HG02973 (cell line): ENCODE measurements around the gene HMCN1.

Experiments
- ATAC-seq: cut with Tn5 transposase; IDR thresholded peaks from one replicate; pipeline ENCODE4 v1.9.1; 2021; ENCODE audit warnings: moderate library complexity; ENCODE audit not compliant: unreplicated experiment

HMCN1 gene

GRCh38 chr1:186215636-186216035 is 481.4 kb downstream of the HMCN1 start:
- ATAC-seq = no peak

GRCh38 chr1:186218654-186219352 is 484.6 kb downstream of the HMCN1 start:
- peak; percentile 64 for ATAC-seq

GRCh38 chr1:186220067-186220466 is 485.9 kb downstream of the HMCN1 start:
- no peak for ATAC-seq

GRCh38 chr1:186220911-186221310 is 486.7 kb downstream of the HMCN1 start:
- ATAC-seq = no peak

- no peak for ATAC-seq
Measured at GRCh38 chr1:186225096-186225495, 490.9 kb downstream of the HMCN1 start.

- ATAC-seq = no peak
Measured at GRCh38 chr1:186228749-186229148, 494.6 kb downstream of the HMCN1 start.

- ATAC-seq = no peak
Measured at GRCh38 chr1:186231861-186232436, 497.8 kb downstream of the HMCN1 start.

- ATAC-seq = no peak
Measured at GRCh38 chr1:186234976-186235686, 500.9 kb downstream of the HMCN1 start.

GRCh38 chr1:186235696-186236095 is 501.5 kb downstream of the HMCN1 start:
- no peak for ATAC-seq

GRCh38 chr1:186236921-186237320 is 502.7 kb downstream of the HMCN1 start:
- no peak for ATAC-seq

GRCh38 chr1:186239171-186239570 is 505.0 kb downstream of the HMCN1 start:
- no peak for ATAC-seq

GRCh38 chr1:186240436-186240835 is 506.2 kb downstream of the HMCN1 start:
- ATAC-seq = no peak
